ENCODE results near the gene WBP11. TPM values are rescaled to one million over a fixed set of nuclear protein-coding genes. Genes with fewer than 3 reads are reported as not detected.

The WBP11 gene
- total RNA-seq, 1 donor from 2014 or later, result 6.7 TPM

DNA sequence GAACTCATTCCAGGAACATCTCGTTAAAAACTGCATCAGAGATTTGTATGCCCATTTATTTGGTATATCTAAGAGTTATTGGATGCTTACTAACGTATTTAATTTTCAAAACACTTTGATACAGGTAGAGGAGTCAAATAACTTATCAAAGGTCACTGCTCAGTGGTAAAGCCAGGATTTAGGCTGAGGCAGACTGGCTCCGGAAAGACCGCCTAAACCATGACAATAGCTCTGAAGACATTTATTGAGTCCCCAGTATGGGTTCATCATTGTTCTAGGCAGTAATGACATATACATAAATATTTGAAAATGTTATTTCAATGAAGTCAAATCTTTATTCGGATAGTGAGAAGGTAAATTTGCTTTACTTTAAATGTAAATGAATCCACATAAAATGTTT, 30.3 kb downstream of the WBP11 start:
- Histone ChIP-seq H3K27me3 (no peaks in the 10 kb centered on the region), H3K36me3 (no peaks in the 10 kb centered on the region), H3K4me1 (peaks cover 0 to 15% of the 10 kb centered on the region in 2 donors), H3K9me3 (no peaks in the 10 kb centered on the region), H3K4me3 (no peak overlapping the region), H3K27ac (no peak overlapping the region)
- TF ChIP-seq, protein P1, sequence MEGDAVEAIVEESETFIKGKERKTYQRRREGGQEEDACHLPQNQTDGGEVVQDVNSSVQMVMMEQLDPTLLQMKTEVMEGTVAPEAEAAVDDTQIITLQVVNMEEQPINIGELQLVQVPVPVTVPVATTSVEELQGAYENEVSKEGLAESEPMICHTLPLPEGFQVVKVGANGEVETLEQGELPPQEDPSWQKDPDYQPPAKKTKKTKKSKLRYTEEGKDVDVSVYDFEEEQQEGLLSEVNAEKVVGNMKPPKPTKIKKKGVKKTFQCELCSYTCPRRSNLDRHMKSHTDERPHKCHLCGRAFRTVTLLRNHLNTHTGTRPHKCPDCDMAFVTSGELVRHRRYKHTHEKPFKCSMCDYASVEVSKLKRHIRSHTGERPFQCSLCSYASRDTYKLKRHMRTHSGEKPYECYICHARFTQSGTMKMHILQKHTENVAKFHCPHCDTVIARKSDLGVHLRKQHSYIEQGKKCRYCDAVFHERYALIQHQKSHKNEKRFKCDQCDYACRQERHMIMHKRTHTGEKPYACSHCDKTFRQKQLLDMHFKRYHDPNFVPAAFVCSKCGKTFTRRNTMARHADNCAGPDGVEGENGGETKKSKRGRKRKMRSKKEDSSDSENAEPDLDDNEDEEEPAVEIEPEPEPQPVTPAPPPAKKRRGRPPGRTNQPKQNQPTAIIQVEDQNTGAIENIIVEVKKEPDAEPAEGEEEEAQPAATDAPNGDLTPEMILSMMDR (IDR thresholded peaks at IDR 0.05), result no peak
- intact Hi-C loops (cut with DNase I), result loop anchor here (5.0 to 10.0 kb wide), 5 partner anchors 174 to 1676 kb away; partner anchors contain the start of gene ATF7IP
- DNase-seq (ENCODE audit: low spot score in 2 of 2), result no peak

DNA sequence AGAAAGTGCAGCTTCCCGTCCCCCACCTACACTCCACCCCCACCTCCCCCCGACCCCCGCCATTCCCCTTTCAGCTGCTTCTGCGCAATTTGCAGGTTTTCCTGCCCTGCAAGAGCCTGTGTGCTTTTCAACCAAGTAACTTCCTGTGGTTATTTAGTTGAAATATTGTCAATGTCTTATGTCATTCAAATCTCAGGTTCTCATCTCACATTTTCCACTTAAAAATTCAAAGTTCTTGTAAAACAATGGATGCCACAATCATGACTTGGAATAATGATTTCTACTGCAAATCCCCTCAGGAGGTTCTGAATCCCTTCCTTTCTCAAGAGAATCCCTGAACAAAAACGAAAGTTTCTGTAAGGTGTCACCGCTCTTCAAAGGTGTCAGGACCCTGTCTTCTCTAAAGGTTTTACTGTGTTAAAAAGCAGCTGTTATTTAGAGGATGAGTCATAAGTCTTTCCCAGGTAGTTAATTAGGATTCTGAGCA, 31.6 kb downstream of the WBP11 start:
- Histone ChIP-seq H3K4me1 (peaks cover 0 to 8% of the 10 kb centered on the region in 2 donors), H3K4me3 (peak overlapping the region; percentile 75 to 81), H3K27ac (peak overlapping the region; percentile 88 to 98), H3K36me3 (peaks cover 0 to 4% of the 10 kb centered on the region in 2 donors), H3K9me3 (no peaks in the 10 kb centered on the region), H3K27me3 (no peaks in the 10 kb centered on the region)
- TF ChIP-seq, protein P1 (IDR thresholded peaks at IDR 0.05), result no peak
- intact Hi-C loops (cut with DNase I), result loop anchor here (5.0 to 10.0 kb wide), 5 partner anchors 176 to 1674 kb away; partner anchors contain the start of gene ATF7IP
- no peak for DNase-seq (ENCODE audit: low spot score in 2 of 2)

DNA sequence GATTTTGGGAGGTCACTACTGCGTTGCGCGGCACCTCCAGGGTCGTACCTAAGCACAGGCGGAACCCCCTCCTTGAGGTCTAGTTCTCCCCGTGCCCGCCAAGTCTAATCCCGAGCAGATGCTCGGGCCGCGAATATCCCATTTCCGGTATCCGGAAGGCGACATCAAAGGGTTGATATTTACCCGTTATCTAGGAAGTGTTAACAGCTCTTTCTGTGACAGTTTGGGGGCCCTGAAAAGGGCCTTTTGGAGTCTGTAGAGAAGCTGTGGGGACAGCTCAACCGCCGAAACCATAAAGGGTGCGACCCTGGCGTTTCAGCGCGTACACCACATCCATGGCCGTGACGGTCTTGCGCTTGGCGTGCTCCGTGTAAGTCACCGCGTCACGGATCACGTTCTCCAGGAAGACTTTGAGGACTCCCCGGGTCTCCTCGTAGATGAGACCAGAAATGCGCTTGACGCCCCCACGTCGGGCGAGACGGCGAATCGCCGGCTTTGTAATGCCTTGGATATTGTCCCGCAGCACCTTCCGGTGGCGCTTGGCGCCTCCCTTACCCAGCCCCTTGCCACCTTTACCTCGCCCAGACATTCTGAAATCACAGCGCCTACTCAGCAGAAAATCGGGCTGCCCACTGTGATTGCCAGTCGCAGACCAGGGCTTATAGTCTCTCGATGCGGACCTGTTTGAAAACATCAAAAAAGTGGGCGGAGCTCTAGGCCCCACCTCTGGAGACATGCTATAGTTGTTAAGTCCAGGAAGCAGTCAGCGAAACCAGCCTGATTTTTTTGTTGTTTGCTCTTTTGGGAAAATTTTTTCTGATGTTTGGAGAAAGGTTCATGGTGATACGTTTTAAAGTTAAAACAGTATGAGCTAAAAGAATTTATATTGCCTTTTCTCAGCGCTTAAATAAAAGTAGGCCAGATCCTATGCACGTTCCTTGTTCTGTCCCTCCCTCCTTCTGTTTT, 32.5 kb downstream of the WBP11 start:
- TF ChIP-seq, protein P1 (IDR thresholded peaks at IDR 0.05), result no peak
- Histone ChIP-seq H3K27ac (peak overlapping the region; percentile 88 to 98), H3K9me3 (peaks cover 0 to 5% of the 10 kb centered on the region in 2 donors), H3K27me3 (no peaks in the 10 kb centered on the region), H3K4me3 (peak overlapping the region; percentile 75 to 81), H3K4me1 (peaks cover 0 to 7% of the 10 kb centered on the region in 2 donors), H3K36me3 (peaks cover 0 to 8% of the 10 kb centered on the region in 2 donors)
- DNase-seq (ENCODE audit: low spot score in 2 of 2), result peak; percentile 95 to 98
- intact Hi-C loops (cut with DNase I), result loop anchor here (5.0 to 10.0 kb wide), 5 partner anchors 177 to 1673 kb away; partner anchors contain the start of gene ATF7IP

DNA sequence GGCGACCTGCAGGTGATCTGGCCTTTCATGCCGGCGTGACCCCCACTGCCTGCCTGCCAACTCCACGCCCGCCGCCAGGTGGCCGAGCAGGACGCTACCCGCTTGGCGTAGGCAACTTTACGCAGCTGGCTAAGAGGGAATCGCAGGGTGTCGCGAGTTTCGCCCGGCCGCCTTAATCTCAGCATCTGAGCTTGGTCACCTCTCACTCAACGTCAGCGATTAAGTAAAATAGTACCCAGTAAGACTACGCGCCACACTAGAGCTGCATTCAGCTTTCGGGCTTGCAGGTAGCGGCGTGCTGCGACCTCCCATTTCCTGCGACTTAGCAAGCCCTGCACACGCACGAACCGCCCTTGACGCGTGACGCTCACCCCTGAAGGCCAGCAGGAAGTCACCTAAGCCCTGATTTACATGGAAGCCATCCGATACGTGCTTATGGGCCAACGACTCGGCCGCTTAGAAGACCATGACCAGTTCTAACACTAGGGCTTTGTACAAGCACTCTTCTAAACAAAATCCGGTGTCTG, 33.2 kb downstream of the WBP11 start:
- TF ChIP-seq, protein P1 (IDR thresholded peaks at IDR 0.05), result peak; percentile 78 to 93 (median 78)
- Histone ChIP-seq H3K36me3 (peaks cover 0 to 8% of the 10 kb centered on the region in 2 donors), H3K27me3 (no peaks in the 10 kb centered on the region), H3K9me3 (peaks cover 0 to 10% of the 10 kb centered on the region in 2 donors), H3K4me3 (peak overlapping the region; percentile 75 to 81), H3K4me1 (peaks cover 0 to 7% of the 10 kb centered on the region in 2 donors), H3K27ac (peak overlapping the region; percentile 88 to 98)
- intact Hi-C loops (cut with DNase I), result loop anchor here (5.0 to 10.0 kb wide), 5 partner anchors 177 to 1673 kb away; partner anchors contain the start of gene ATF7IP
- DNase-seq (ENCODE audit: low spot score in 2 of 2), result peak; percentile 41 to 90

DNA sequence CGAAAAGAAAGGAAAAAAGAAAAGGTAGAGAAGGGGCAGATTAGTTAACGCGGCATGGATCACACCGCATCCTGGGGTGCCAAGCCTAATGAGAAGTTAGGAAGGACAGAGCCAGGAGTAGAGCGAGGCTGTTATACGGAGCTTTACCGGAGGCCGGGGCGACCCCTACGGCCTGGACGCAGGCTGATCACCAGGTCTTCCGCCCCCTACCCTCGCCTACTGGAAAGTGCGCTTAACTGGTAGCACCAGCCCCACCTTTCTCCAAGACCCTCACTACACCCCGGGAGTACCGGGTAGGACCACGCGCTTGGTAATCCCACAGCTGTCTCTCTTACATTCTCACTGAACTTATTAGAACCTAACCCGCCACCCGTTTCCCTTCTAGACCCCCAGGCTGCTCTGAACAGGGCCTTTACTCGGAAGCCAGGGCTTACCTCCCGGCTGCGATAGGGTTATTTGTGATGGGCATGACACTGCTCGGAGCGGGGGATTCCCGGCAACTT, 33.8 kb downstream of the WBP11 start:
- Histone ChIP-seq H3K4me1 (peaks cover 0 to 7% of the 10 kb centered on the region in 2 donors), H3K9me3 (peaks cover 0 to 10% of the 10 kb centered on the region in 2 donors), H3K36me3 (peaks cover 0 to 8% of the 10 kb centered on the region in 2 donors), H3K4me3 (peak overlapping the region; percentile 75 to 81), H3K27ac (peak overlapping the region; percentile 88 to 98), H3K27me3 (no peaks in the 10 kb centered on the region)
- TF ChIP-seq, protein P1 (IDR thresholded peaks at IDR 0.05), result no peak
- intact Hi-C loops (cut with DNase I), result no loop called here
- DNase-seq (ENCODE audit: low spot score in 2 of 2), result peak in 1 of 2 donors; percentile 70
